ENCODE results near the gene ESR1.

GRCh38 chr6:152001408-152001807, 193.9 kb downstream of the ESR1 start:
- no peak for TF ChIP-seq CTCF (IDR thresholded peaks at IDR 0.05)
- TF ChIP-seq POLR2A (IDR thresholded peaks at IDR 0.05), result no peak
